Prostate gland (tissue), 2 donors: ENCODE results near the gene WDR64.

Experiments used
- CTCF ChIP-seq, 4 experiments: fragments of 200-600 bp in 2 of 4; fragments of 450-650 bp in 2 of 4; sonication (generic) in 2 of 4; IDR thresholded peaks; 1 replicate in 3 of 4; 2 replicates in 1 of 4; pipeline ENCODE4 v1.5.1; 2016 to 2019; ENCODE audit warnings: antibody characterized with exemption in 4 of 4, mild to moderate bottlenecking in 2 of 4, moderate library complexity in 2 of 4
- POLR2A ChIP-seq: fragments of 450-650 bp; IDR thresholded peaks from one replicate; pipeline ENCODE4 v1.6.1; 2016; ENCODE audit warnings: antibody characterized with exemption, mild to moderate bottlenecking
- POLR2AphosphoS5 ChIP-seq: sonication (generic); formaldehyde crosslinking; IDR thresholded peaks from one replicate; pipeline ENCODE4 v1.6.1; 2017; ENCODE audit warnings: antibody characterized with exemption

DNA sequence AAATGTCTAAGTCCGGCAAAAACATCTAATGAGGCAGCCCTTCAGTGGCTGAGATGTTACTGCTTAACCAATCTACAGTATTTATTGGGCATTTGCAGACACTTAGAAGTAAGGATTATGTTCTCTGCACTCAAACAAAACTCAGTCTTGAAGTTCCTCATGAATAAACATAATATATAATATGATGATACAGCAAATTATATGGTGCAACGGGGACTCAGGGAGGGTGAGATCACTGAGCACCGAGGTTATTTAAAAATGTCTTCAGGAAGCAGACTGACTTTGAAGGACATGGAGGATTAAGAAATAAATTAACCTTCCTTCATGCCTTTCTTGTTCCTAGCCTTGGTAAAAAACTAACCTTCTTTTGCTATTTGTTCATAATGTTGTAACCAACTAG, 27.9 kb downstream of the WDR64 start:
- no peak for TF ChIP-seq POLR2A
- TF ChIP-seq CTCF (IDR thresholded peaks at IDR 0.05), result no peak
- TF ChIP-seq POLR2AphosphoS5, result no peak
